Hepatocyte (in vitro differentiated cells): ENCODE results near the gene SYT3. TPM values are rescaled to one million over a fixed set of nuclear protein-coding genes. Genes with fewer than 3 reads are reported as not detected.
A peak's percentile ranks its signal among the peaks of the same experiment; 100 is the strongest.

Source experiments
- DNase-seq: peaks from one replicate; pipeline ENCODE4 v3.0.0-alpha.2; 2016; ENCODE audit warnings: low spot score
- H2AFZ ChIP-seq: fragments of 200-600 bp; sonication (generic); 2 replicates; pipeline ENCODE4 v1.6.0; 2016; ENCODE audit warnings: antibody characterized with exemption, mild to moderate bottlenecking
- H3K27ac ChIP-seq: fragments of 200-600 bp; sonication (generic); 2 replicates; pipeline ENCODE4 v1.5.1; 2016; ENCODE audit warnings: mild to moderate bottlenecking
- H3K27me3 ChIP-seq: fragments of 200-600 bp; sonication (generic); 2 replicates; pipeline ENCODE4 v1.6.1; 2016
- H3K36me3 ChIP-seq: fragments of 200-600 bp; sonication (generic); replicated peaks from 2 replicates; pipeline ENCODE4 v1.5.1; 2016; ENCODE audit warnings: low read depth; ENCODE audit not compliant: insufficient read depth
- H3K4me1 ChIP-seq: fragments of 200-600 bp; sonication (generic); 2 replicates; pipeline ENCODE4 v1.5.1; 2016; ENCODE audit warnings: mild to moderate bottlenecking, moderate library complexity; ENCODE audit not compliant: insufficient read depth
- H3K4me2 ChIP-seq: fragments of 200-600 bp; sonication (generic); 2 replicates; pipeline ENCODE4 v1.6.0; 2016
- H3K4me3 ChIP-seq: fragments of 200-600 bp; sonication (generic); 2 replicates; pipeline ENCODE4 v1.5.1; 2016; ENCODE audit warnings: mild to moderate bottlenecking
- H3K79me2 ChIP-seq: fragments of 200-600 bp; sonication (generic); 2 replicates; pipeline ENCODE4 v1.6.0; 2017; ENCODE audit warnings: mild to moderate bottlenecking
- H3K9me2 ChIP-seq: fragments of 200-600 bp; sonication (generic); replicated peaks from 2 replicates; pipeline ENCODE4 v1.6.0; 2017; ENCODE audit warnings: mild to moderate bottlenecking; ENCODE audit not compliant: insufficient read depth
- H3K9me3 ChIP-seq: fragments of 200-600 bp; sonication (generic); 2 replicates; pipeline ENCODE4 v1.5.1; 2016; ENCODE audit warnings: low read depth, mild to moderate bottlenecking
- H4K20me1 ChIP-seq: fragments of 200-600 bp; sonication (generic); 2 replicates; pipeline ENCODE4 v1.6.0; 2016; ENCODE audit warnings: mild to moderate bottlenecking; ENCODE audit not compliant: insufficient read depth, poor library complexity, severe bottlenecking
- EZH2 ChIP-seq: fragments of 200-600 bp; sonication (generic); IDR thresholded peaks from 2 replicates; pipeline ENCODE4 v1.6.1; 2016; ENCODE audit warnings: antibody characterized with exemption, mild to moderate bottlenecking, borderline replicate concordance
- EZH2phosphoT487 ChIP-seq: fragments of 200-600 bp; sonication (generic); IDR thresholded peaks from one replicate; pipeline ENCODE4 v1.6.1; 2018; ENCODE audit warnings: antibody characterized with exemption, mild to moderate bottlenecking, low read depth, moderate library complexity; ENCODE audit not compliant: unreplicated experiment, severe bottlenecking
- WGBS: methylation state at CpG from one replicate; pipeline ENCODE4 v1.1.6; 2016; ENCODE audit warnings: low lambda C conversion rate; ENCODE audit errors: missing lambda C conversion rate; 5-methylcytosine and 5-hydroxymethylcytosine counted together
- polyA plus RNA-seq: library from polyadenylated mRNA; unstranded; fragments of >200 nt; fragmentation: Nextera tagmentation; extraction: Ambion mirVana; gene quantifications from 2 replicates; pipeline ENCODE4 v1.2.1, GENCODE V29; 2016
- total RNA-seq: library from RNA; depleted of rRNA; stranded (reverse); fragments of >200 nt; gene quantifications from 2 replicates; pipeline ENCODE4 v1.2.3, GENCODE V29; 2014
- TF ChIP-seq, protein P1 (sequence below): fragments of 200-600 bp; sonication (generic); IDR thresholded peaks from 2 replicates; pipeline ENCODE4 v1.5.1; 2016; ENCODE audit warnings: antibody characterized with exemption, mild to moderate bottlenecking; ENCODE audit not compliant: poor library complexity

SYT3 gene
- total and polyA plus RNA-seq, 2 experiments from 2014 or later = 1.5 to 2.2 TPM

- H3K9me2 ChIP-seq = no peaks in the 10 kb centered on the region
- DNase-seq = no peak
- H4K20me1 ChIP-seq = no peaks in the 10 kb centered on the region
- TF ChIP-seq, protein P1, sequence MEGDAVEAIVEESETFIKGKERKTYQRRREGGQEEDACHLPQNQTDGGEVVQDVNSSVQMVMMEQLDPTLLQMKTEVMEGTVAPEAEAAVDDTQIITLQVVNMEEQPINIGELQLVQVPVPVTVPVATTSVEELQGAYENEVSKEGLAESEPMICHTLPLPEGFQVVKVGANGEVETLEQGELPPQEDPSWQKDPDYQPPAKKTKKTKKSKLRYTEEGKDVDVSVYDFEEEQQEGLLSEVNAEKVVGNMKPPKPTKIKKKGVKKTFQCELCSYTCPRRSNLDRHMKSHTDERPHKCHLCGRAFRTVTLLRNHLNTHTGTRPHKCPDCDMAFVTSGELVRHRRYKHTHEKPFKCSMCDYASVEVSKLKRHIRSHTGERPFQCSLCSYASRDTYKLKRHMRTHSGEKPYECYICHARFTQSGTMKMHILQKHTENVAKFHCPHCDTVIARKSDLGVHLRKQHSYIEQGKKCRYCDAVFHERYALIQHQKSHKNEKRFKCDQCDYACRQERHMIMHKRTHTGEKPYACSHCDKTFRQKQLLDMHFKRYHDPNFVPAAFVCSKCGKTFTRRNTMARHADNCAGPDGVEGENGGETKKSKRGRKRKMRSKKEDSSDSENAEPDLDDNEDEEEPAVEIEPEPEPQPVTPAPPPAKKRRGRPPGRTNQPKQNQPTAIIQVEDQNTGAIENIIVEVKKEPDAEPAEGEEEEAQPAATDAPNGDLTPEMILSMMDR = no peak
- TF ChIP-seq EZH2phosphoT487 (no peak), EZH2 (no peak)
- H3K9me3 ChIP-seq = peaks cover 6% of the 10 kb centered on the region
- H2AFZ ChIP-seq = no peak overlapping the region
- no peaks in the 10 kb centered on the region for H3K79me2 ChIP-seq
- 61% methylated on average over 10 of the region's 10 CpGs for WGBS
- H3K36me3 ChIP-seq = no peaks in the 10 kb centered on the region
- peak overlapping the region; percentile 99 for H3K4me2 ChIP-seq
- no peaks in the 10 kb centered on the region for H3K4me1 ChIP-seq
- H3K27me3 ChIP-seq = peaks cover 29% of the 10 kb centered on the region
- H3K27ac ChIP-seq = no peak overlapping the region
- H3K4me3 ChIP-seq = no peak overlapping the region
Observed at GRCh38 chr19:50638600-50638999, 1.1 kb downstream of the SYT3 start.

- Histone ChIP-seq H2AFZ (no peak overlapping the region), H3K4me3 (no peak overlapping the region), H4K20me1 (no peaks in the 10 kb centered on the region), H3K79me2 (no peaks in the 10 kb centered on the region), H3K27ac (no peak overlapping the region), H3K4me2 (no peak overlapping the region), H3K4me1 (no peaks in the 10 kb centered on the region), H3K9me3 (peaks cover 6% of the 10 kb centered on the region), H3K9me2 (no peaks in the 10 kb centered on the region), H3K27me3 (peaks cover 26% of the 10 kb centered on the region), H3K36me3 (no peaks in the 10 kb centered on the region)
- no peak for TF ChIP-seq EZH2phosphoT487
- TF ChIP-seq, protein P1 = no peak
- no peak for TF ChIP-seq EZH2
- no peak for DNase-seq
- WGBS = 84% methylated on average over 5 of the region's 5 CpGs
Observed at GRCh38 chr19:50636317-50637085, 3.2 kb downstream of the SYT3 start.

- Histone ChIP-seq H3K4me2 (no peak overlapping the region), H3K4me3 (no peak overlapping the region), H3K27ac (no peak overlapping the region), H3K9me3 (peaks cover 6% of the 10 kb centered on the region), H3K27me3 (peaks cover 25% of the 10 kb centered on the region), H3K9me2 (no peaks in the 10 kb centered on the region), H3K79me2 (no peaks in the 10 kb centered on the region), H2AFZ (no peak overlapping the region), H4K20me1 (no peaks in the 10 kb centered on the region), H3K4me1 (no peaks in the 10 kb centered on the region), H3K36me3 (no peaks in the 10 kb centered on the region)
- TF ChIP-seq EZH2phosphoT487 = no peak
- TF ChIP-seq EZH2 = no peak
- TF ChIP-seq, protein P1 = no peak
- no peak for DNase-seq
- WGBS = 91% methylated on average over 2 of the region's 2 CpGs
Observed at GRCh38 chr19:50633973-50634372, 5.7 kb downstream of the SYT3 start.
